HepG2 (cell line): Measurements from ENCODE around the gene CMC1. TPM values are rescaled to one million over a fixed set of nuclear protein-coding genes. Genes with fewer than 3 reads are reported as not detected.

Experiments
- ATAC-seq: fragments of 200-7000 bp; cut with Tn5 transposase; 3 replicates; pipeline ENCODE4 v1.9.1; 2020; ENCODE audit warnings: mild to moderate bottlenecking, moderate library complexity
- BruUV-seq: library from RNA; stranded (reverse); fragments of 400-500 nt; replicated peaks from 2 replicates; lab custom pipeline; 2021; lab: Mats Ljungman, UMichigan
- CTCF ChIA-PET: fragments of 300-600 bp; formaldehyde crosslinking; extraction: SDS; loops from one replicate; lab custom pipeline; 2021; ENCODE audit warnings: low total read pairs, inconsistent platforms, low intra/inter-chr PET ratio; lab: Yijun Ruan, JAX
- POLR2A ChIA-PET: fragments of 350-600 bp; sonication (Branson Sonifier 250); formaldehyde crosslinking; loops from one replicate; lab custom pipeline; 2020; ENCODE audit warnings: antibody characterized with exemption, inconsistent platforms; lab: Yijun Ruan, JAX
- DNase-seq: peaks from one replicate; pipeline ENCODE4 v3.0.0-alpha.2; 2015; ENCODE audit warnings: low spot score
- FAIRE-seq: peaks from 3 replicates; lab custom pipeline; 2011; peaks lifted over from hg19 to GRCh38; lab: Jason Lieb, UNC
- H2AFZ ChIP-seq: one replicate; pipeline ENCODE4 v1.6.1; 2011; ENCODE audit warnings: low read length, inconsistent platforms
- H3K27ac ChIP-seq: fragments of 300-600 bp; 3 replicates; pipeline ENCODE4 v1.8.0; 2011; ENCODE audit warnings: mixed run types, mild to moderate bottlenecking, mixed read lengths, low read length, inconsistent platforms; ENCODE audit not compliant: insufficient read depth; ENCODE audit errors: extremely low read length
- H3K27me3 ChIP-seq, 2 experiments: fragments of 200-600 bp in 1 of 2; 2 replicates in 1 of 2; 3 replicates in 1 of 2; pipeline versions ENCODE4 v1.6.0 to v1.8.0; 2011; ENCODE audit warnings: low read length in 2 of 2, mild to moderate bottlenecking in 2 of 2, moderate library complexity in 2 of 2, inconsistent platforms in 1 of 2; ENCODE audit not compliant: insufficient read depth in 2 of 2, control insufficient read depth in 1 of 2
- H3K36me3 ChIP-seq, 2 experiments: fragments of 200-600 bp in 1 of 2; replicated peaks in 1 of 2; 2 replicates in 1 of 2; 3 replicates in 1 of 2; pipeline versions ENCODE4 v1.5.1 to v1.8.0; 2011; ENCODE audit warnings: low read length in 2 of 2, inconsistent platforms in 1 of 2; ENCODE audit not compliant: insufficient read depth in 2 of 2, control insufficient read depth in 1 of 2
- H3K4me1 ChIP-seq: 2 replicates; pipeline ENCODE4 v1.5.1; 2012; ENCODE audit warnings: low read length, inconsistent platforms; ENCODE audit not compliant: insufficient read depth
- H3K4me2 ChIP-seq: 2 replicates; pipeline ENCODE4 v1.6.0; 2011; ENCODE audit warnings: low read depth, low read length, inconsistent platforms
- H3K4me3 ChIP-seq, 3 experiments: fragments of 200-600 bp in 1 of 3; sonication (generic), shearing (Covaris generic) in 1 of 3; replicated peaks in 1 of 3; 2 replicates each; pipeline ENCODE4 v1.5.1; 2011 to 2016; ENCODE audit warnings: low read length in 3 of 3, inconsistent platforms in 2 of 3, low read depth in 2 of 3, mild to moderate bottlenecking in 2 of 3, control low read depth in 1 of 3, mixed read lengths in 1 of 3; ENCODE audit not compliant: insufficient read depth in 1 of 3
- H3K79me2 ChIP-seq: one replicate; pipeline ENCODE4 v1.6.1; 2011; ENCODE audit warnings: low read length, inconsistent platforms; ENCODE audit not compliant: insufficient read depth
- H3K9ac ChIP-seq: 2 replicates; pipeline ENCODE4 v1.6.0; 2011; ENCODE audit warnings: mild to moderate bottlenecking, low read depth, low read length, inconsistent platforms; ENCODE audit not compliant: insufficient read depth
- H3K9me3 ChIP-seq: 2 replicates; pipeline ENCODE4 v1.5.1; 2012; ENCODE audit warnings: mild to moderate bottlenecking, low read length
- H4K20me1 ChIP-seq: 2 replicates; pipeline ENCODE4 v1.6.0; 2011; ENCODE audit warnings: inconsistent platforms, mild to moderate bottlenecking, low read length, moderate library complexity; ENCODE audit not compliant: insufficient read depth
- ATF1 ChIP-seq: IDR thresholded peaks from 2 replicates; pipeline ENCODE4 v1.6.1; 2016; ENCODE audit warnings: mild to moderate bottlenecking, control low read depth
- HDAC1 ChIP-seq: sonication (generic); formaldehyde crosslinking; IDR thresholded peaks from 2 replicates; pipeline ENCODE4 v1.5.1; 2020; ENCODE audit warnings: mild to moderate bottlenecking, missing genetic modification reagents
- RBM39 ChIP-seq: fragments of 200-400 bp; formaldehyde crosslinking; IDR thresholded peaks from one replicate; pipeline ENCODE4 v1.6.1; 2018; ENCODE audit warnings: antibody characterized with exemption, mild to moderate bottlenecking, low read depth, low read length; ENCODE audit not compliant: poor library complexity, severe bottlenecking
- ZIK1 ChIP-seq: sonication (generic); formaldehyde crosslinking; IDR thresholded peaks from 2 replicates; pipeline ENCODE4 v1.5.0; 2020; ENCODE audit warnings: mild to moderate bottlenecking, low read depth, missing genetic modification reagents, borderline replicate concordance
- ZNF274 ChIP-seq: sonication (generic); formaldehyde crosslinking; IDR thresholded peaks from 2 replicates; pipeline ENCODE4 v1.5.1; 2020; ENCODE audit warnings: mild to moderate bottlenecking, missing genetic modification reagents
- ZNF382 ChIP-seq: sonication (generic); formaldehyde crosslinking; IDR thresholded peaks from 2 replicates; pipeline ENCODE4 v1.5.0; 2020; ENCODE audit warnings: missing genetic modification reagents, mild to moderate bottlenecking, borderline replicate concordance
- ZNF609 ChIP-seq: sonication (generic); formaldehyde crosslinking; IDR thresholded peaks from 2 replicates; pipeline ENCODE4 v1.4.0; 2020; ENCODE audit warnings: mild to moderate bottlenecking, missing genetic modification reagents, borderline replicate concordance
- in situ Hi-C: cut with HindIII; loops from 2 replicates; pipeline ENCODE4 v1.10.0; 2017; ENCODE audit warnings: low pct_unique_long_range_greater_than_20kb; ENCODE audit not compliant: extremely low pct_ligation_motif_present
- intact Hi-C: fragments of 100-400 bp; cut with micrococcal nuclease; formaldehyde crosslinking; loops from one replicate; pipeline ENCODE4 v1.10.0; 2022; ENCODE audit not compliant: unreplicated experiment
- polyA plus RNA-seq, 8 experiments: library from polyadenylated mRNA; depleted of rRNA in 3 of 8; stranded (reverse) in 7 of 8; unstranded in 1 of 8; fragments of >200 nt; fragmentation: Illumina TruSeq in 4 of 8; extraction: Trizol in 4 of 8; gene quantifications; 2 replicates each; pipeline versions ENCODE4 v1.2.1 to v1.2.3, GENCODE V29; 2011 to 2016; ENCODE audit warnings: low read depth in 4 of 8, missing spikeins in 1 of 8, mixed read lengths in 1 of 8; ENCODE audit not compliant: insufficient read depth in 1 of 8
- total RNA-seq, 5 experiments: library from RNA; depleted of rRNA; stranded (reverse); fragments of >200 nt; fragmentation: Illumina TruSeq; extraction: Trizol; gene quantifications; 2 replicates each; pipeline ENCODE4 v1.2.3, GENCODE V29; 2016; ENCODE audit warnings: low read depth in 1 of 5
- TF ChIP-seq, protein P1 (sequence below): sonication (generic); formaldehyde crosslinking; IDR thresholded peaks from 2 replicates; pipeline ENCODE4 v1.8.0; 2022; ENCODE audit warnings: missing genetic modification reagents, mild to moderate bottlenecking, borderline replicate concordance

CMC1 gene
- total and polyA plus RNA-seq, 2 of the 13 experiments (the other 11 are each of a cell fraction or from before 2014, with no cell fraction given), result 22.1 to 29.5 TPM

- no peak for FAIRE-seq
- no peak overlapping the region for H3K27ac ChIP-seq
- H3K27me3 ChIP-seq, result no peaks in the 10 kb centered on the region
- no peak for DNase-seq
- H3K4me3 ChIP-seq, result no peak overlapping the region
- H3K4me1 ChIP-seq, result peaks cover 15% of the 10 kb centered on the region
- no peaks in the 10 kb centered on the region for H3K9me3 ChIP-seq
- no peak overlapping the region for H3K9ac ChIP-seq
- H3K79me2 ChIP-seq, result no peaks in the 10 kb centered on the region
- no peaks in the 10 kb centered on the region for H3K36me3 ChIP-seq
- intact Hi-C loops (no loop called here), in situ Hi-C loops (no loop called here)
- H2AFZ ChIP-seq, result no peak overlapping the region
- no peaks in the 10 kb centered on the region for H4K20me1 ChIP-seq
- no peak overlapping the region for H3K4me2 ChIP-seq
- POLR2A ChIA-PET, result no interaction called here
- no peak for ATAC-seq
- BruUV-seq, result no TSS peak
- TF ChIP-seq ATF1 (CRISPR knock-in tag) (no peak), HDAC1 (CRISPR knock-in tag) (no peak), RBM39 (no peak), ZNF274 (no peak), ZNF382 (CRISPR knock-in tag) (no peak), ZIK1 (CRISPR knock-in tag) (no peak)
- TF ChIP-seq, protein P1, sequence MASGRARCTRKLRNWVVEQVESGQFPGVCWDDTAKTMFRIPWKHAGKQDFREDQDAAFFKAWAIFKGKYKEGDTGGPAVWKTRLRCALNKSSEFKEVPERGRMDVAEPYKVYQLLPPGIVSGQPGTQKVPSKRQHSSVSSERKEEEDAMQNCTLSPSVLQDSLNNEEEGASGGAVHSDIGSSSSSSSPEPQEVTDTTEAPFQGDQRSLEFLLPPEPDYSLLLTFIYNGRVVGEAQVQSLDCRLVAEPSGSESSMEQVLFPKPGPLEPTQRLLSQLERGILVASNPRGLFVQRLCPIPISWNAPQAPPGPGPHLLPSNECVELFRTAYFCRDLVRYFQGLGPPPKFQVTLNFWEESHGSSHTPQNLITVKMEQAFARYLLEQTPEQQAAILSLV (CRISPR knock-in tag), result no peak
- CTCF ChIA-PET, result no interaction called here
Observed at GRCh38 chr3:28232659-28233058, 8.8 kb upstream of the CMC1 start.

- intact Hi-C loops, result no loop called here
- BruUV-seq, result no TSS peak
- CTCF ChIA-PET, result no interaction called here
- TF ChIP-seq ZNF609 (CRISPR knock-in tag), result no peak
Observed at GRCh38 chr3:28234454-28234853, 7.0 kb upstream of the CMC1 start.

More at GRCh38 chr3:28234454-28234853, 7.0 kb upstream of the CMC1 start:
- ATAC-seq (no peak), DNase-seq (no peak), FAIRE-seq (no peak)
- POLR2A ChIA-PET, result no interaction called here
- Histone ChIP-seq H3K36me3 (no peaks in the 10 kb centered on the region), H3K79me2 (no peaks in the 10 kb centered on the region), H3K4me3 (no peak overlapping the region), H3K4me1 (peaks cover 17% of the 10 kb centered on the region), H3K27me3 (no peaks in the 10 kb centered on the region), H3K4me2 (no peak overlapping the region), H3K27ac (no peak overlapping the region), H3K9me3 (no peaks in the 10 kb centered on the region), H4K20me1 (no peaks in the 10 kb centered on the region), H2AFZ (no peak overlapping the region), H3K9ac (no peak overlapping the region)
- in situ Hi-C loops, result no loop called here
